PFSK-1 (cell line): Measurements from ENCODE around the gene CYP27C1.

ENCODE experiments used
- POLR2AphosphoS5 ChIP-seq: IDR thresholded peaks from 2 replicates; pipeline ENCODE4 v1.6.1; 2012; ENCODE audit warnings: low read depth, mild to moderate bottlenecking, control low read depth, low read length, moderate library complexity
- SIN3A ChIP-seq: IDR thresholded peaks from 2 replicates; pipeline ENCODE4 v1.6.1; 2012; ENCODE audit warnings: mild to moderate bottlenecking, low read length, moderate library complexity, borderline replicate concordance; ENCODE audit not compliant: insufficient read depth
- TF ChIP-seq, protein P1 (sequence below), 2 experiments: IDR thresholded peaks; 2 replicates each; pipeline versions ENCODE4 v1.6.1 to v1.8.0; 2011 to 2012; ENCODE audit warnings: low read depth in 2 of 2, low read length in 2 of 2, control low read depth in 1 of 2, inconsistent platforms in 1 of 2, mild to moderate bottlenecking in 1 of 2, moderate library complexity in 1 of 2; ENCODE audit not compliant: insufficient read depth in 1 of 2

DNA sequence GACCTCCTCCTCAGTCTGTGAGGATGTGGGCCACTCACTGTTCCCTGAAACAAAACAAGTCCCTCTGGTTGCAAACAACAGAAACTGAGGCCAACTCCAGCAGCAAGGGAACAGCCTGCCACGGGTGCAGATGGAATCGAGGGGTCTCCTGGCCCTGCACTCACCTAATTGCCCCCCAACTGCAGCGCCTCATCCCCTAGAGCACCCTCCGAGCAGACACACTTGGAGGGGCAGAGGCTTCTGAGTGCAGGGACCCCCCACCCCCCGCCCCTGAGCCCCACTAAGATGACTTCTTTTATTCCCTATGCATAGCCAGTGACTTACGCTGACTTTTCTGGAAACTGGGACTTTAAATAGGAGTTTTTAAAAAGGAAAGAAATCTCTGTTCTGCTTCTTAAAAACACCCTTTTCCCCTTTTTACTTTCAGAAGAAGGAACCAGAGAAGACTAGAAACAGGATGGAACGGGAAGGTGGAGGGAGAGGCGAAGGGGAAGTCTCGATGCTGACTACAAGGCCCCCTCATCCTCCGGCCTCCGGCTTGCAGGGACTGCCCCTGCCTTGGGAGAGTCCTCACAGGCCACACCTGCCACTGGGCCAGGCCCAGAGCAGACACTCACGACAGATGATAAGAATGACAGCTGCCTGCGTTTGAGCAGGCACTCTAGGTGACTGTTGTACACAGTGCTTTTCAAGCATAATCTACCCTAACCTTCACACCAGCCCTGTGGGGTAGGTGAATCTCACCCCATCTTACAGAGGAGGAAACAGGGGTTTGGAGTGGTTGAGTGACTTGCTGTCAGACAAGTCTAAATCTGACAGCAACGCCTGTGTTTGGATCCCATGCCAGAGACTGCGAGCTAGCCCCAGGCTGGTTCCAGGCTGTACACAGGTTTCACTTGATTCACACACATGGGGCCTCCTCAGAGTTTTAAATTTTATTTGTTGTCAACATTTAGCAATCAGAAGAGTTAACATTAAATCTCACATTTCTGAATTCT lies 85.0 kb downstream of the CYP27C1 start:
- no peak for TF ChIP-seq POLR2AphosphoS5
- TF ChIP-seq, protein P1, sequence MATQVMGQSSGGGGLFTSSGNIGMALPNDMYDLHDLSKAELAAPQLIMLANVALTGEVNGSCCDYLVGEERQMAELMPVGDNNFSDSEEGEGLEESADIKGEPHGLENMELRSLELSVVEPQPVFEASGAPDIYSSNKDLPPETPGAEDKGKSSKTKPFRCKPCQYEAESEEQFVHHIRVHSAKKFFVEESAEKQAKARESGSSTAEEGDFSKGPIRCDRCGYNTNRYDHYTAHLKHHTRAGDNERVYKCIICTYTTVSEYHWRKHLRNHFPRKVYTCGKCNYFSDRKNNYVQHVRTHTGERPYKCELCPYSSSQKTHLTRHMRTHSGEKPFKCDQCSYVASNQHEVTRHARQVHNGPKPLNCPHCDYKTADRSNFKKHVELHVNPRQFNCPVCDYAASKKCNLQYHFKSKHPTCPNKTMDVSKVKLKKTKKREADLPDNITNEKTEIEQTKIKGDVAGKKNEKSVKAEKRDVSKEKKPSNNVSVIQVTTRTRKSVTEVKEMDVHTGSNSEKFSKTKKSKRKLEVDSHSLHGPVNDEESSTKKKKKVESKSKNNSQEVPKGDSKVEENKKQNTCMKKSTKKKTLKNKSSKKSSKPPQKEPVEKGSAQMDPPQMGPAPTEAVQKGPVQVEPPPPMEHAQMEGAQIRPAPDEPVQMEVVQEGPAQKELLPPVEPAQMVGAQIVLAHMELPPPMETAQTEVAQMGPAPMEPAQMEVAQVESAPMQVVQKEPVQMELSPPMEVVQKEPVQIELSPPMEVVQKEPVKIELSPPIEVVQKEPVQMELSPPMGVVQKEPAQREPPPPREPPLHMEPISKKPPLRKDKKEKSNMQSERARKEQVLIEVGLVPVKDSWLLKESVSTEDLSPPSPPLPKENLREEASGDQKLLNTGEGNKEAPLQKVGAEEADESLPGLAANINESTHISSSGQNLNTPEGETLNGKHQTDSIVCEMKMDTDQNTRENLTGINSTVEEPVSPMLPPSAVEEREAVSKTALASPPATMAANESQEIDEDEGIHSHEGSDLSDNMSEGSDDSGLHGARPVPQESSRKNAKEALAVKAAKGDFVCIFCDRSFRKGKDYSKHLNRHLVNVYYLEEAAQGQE (IDR thresholded peaks at IDR 0.05; ENCODE audit: insufficient read depth in 1 of 2, low read depth in 2 of 2, low read length in 2 of 2): no peak
- TF ChIP-seq SIN3A: no peak
